GM23248 (cell line): ENCODE measurements around the gene VAV2. TPM values are rescaled to one million over a fixed set of nuclear protein-coding genes. Genes with fewer than 3 reads are reported as not detected.

Experiments
- DNase-seq: peaks from one replicate; pipeline ENCODE4 v3.0.0-alpha.2; 2015
- H2AFZ ChIP-seq: fragments of 200-600 bp; sonication (generic); 2 replicates; pipeline ENCODE4 v1.6.1; 2016; ENCODE audit warnings: antibody characterized with exemption
- H3F3A ChIP-seq: fragments of 200-600 bp; sonication (generic); 2 replicates; pipeline ENCODE4 v1.6.1; 2016; ENCODE audit warnings: mild to moderate bottlenecking, antibody characterized with exemption, mixed run types; ENCODE audit not compliant: insufficient read depth
- H3K27ac ChIP-seq: fragments of 200-600 bp; sonication (generic); 2 replicates; pipeline ENCODE4 v1.5.1; 2016; ENCODE audit warnings: mild to moderate bottlenecking
- H3K27me3 ChIP-seq: fragments of 200-600 bp; sonication (generic); replicated peaks from 2 replicates; pipeline ENCODE4 v1.6.1; 2016; ENCODE audit warnings: mild to moderate bottlenecking; ENCODE audit not compliant: insufficient read depth
- H3K36me3 ChIP-seq: fragments of 200-600 bp; sonication (generic); 2 replicates; pipeline ENCODE4 v1.6.1; 2016; ENCODE audit warnings: low read depth, mild to moderate bottlenecking
- H3K4me1 ChIP-seq: fragments of 200-600 bp; sonication (generic); 2 replicates; pipeline ENCODE4 v1.6.1; 2016; ENCODE audit warnings: mild to moderate bottlenecking; ENCODE audit not compliant: insufficient read depth
- H3K4me2 ChIP-seq: fragments of 200-600 bp; sonication (generic); one replicate; pipeline ENCODE4 v1.6.1; 2016; ENCODE audit warnings: mild to moderate bottlenecking; ENCODE audit not compliant: unreplicated experiment
- H3K4me3 ChIP-seq: fragments of 200-600 bp; sonication (generic); 2 replicates; pipeline ENCODE4 v1.5.1; 2016; ENCODE audit warnings: mild to moderate bottlenecking
- H3K79me2 ChIP-seq: fragments of 200-600 bp; sonication (generic); 2 replicates; pipeline ENCODE4 v1.6.1; 2016; ENCODE audit warnings: mild to moderate bottlenecking; ENCODE audit not compliant: insufficient read depth
- H3K9ac ChIP-seq: fragments of 200-600 bp; sonication (generic); 2 replicates; pipeline ENCODE4 v1.6.1; 2016; ENCODE audit warnings: mild to moderate bottlenecking
- H3K9me2 ChIP-seq: fragments of 200-600 bp; sonication (generic); 2 replicates; pipeline ENCODE4 v1.6.1; 2016; ENCODE audit warnings: mixed run types, mild to moderate bottlenecking, moderate library complexity; ENCODE audit not compliant: insufficient read depth
- H3K9me3 ChIP-seq: fragments of 200-600 bp; sonication (generic); one replicate; pipeline ENCODE4 v1.6.1; 2017; ENCODE audit warnings: low read depth
- H4K20me1 ChIP-seq: fragments of 200-600 bp; sonication (generic); 2 replicates; pipeline ENCODE4 v1.6.0; 2016; ENCODE audit not compliant: insufficient read depth
- EZH2 ChIP-seq: fragments of 200-600 bp; sonication (generic); IDR thresholded peaks from 2 replicates; pipeline ENCODE4 v1.6.1; 2018; ENCODE audit warnings: antibody characterized with exemption, mild to moderate bottlenecking; ENCODE audit not compliant: insufficient read depth, poor library complexity, severe bottlenecking
- EZH2phosphoT487 ChIP-seq: fragments of 200-600 bp; sonication (generic); IDR thresholded peaks from 2 replicates; pipeline ENCODE4 v1.6.1; 2018; ENCODE audit warnings: antibody characterized with exemption, moderate library complexity, mild to moderate bottlenecking, low read depth; ENCODE audit not compliant: insufficient read depth
- WGBS, 2 experiments: methylation state at CpG; one replicate each; pipeline ENCODE4 v1.1.6; 2015 to 2017; ENCODE audit warnings: low lambda C conversion rate in 2 of 2, low coverage in 1 of 2; ENCODE audit errors: missing lambda C conversion rate in 2 of 2; 5-methylcytosine and 5-hydroxymethylcytosine counted together
- in situ Hi-C: fragments of 300-500 bp; cut with MboI; formaldehyde crosslinking; loops from 2 replicates; pipeline ENCODE4 v1.15.0; 2020
- polyA plus RNA-seq: library from polyadenylated mRNA; unstranded; fragments of >200 nt; fragmentation: Nextera tagmentation; extraction: Ambion mirVana; gene quantifications from 2 replicates; pipeline ENCODE4 v1.2.1, GENCODE V29; 2016
- total RNA-seq: library from RNA; depleted of rRNA; stranded (reverse); fragments of >200 nt; shearing (Covaris generic); gene quantifications from 2 replicates; pipeline ENCODE4 v1.2.3, GENCODE V29; 2014

Gene VAV2
- total and polyA plus RNA-seq, 2 experiments from 2014 or later = 6.7 to 9.0 TPM

DNA sequence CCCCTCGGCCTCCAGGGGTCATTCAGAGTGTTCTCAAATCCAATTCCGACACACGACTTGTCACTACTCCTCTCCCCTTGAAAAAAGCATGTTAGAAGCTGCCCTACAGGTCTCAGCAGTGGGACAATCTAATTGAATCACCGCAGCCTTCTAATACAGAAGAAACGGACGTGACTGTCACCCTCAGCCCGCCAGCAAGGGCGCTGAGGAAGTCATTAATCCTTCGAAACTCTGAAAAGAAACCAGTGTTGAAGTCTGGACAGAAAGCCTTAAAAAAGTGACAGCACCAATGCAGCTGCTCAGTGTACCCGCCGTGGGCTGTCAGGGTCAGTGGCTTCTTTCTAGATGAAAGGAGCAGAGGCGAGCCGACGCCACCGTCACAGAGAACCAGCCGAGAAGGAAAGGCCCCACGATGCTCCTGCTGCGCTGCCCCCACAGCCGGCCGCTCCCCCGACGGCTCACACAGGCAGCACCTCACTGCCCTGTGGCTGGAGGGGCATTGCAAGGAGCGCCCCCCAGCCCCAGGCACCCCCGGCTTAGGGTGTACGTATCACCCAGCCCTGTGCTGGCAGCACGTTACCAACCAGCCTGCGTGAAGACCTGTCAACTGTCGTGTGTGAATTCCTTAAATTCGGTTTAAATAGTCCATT is 38.8 kb upstream of the VAV2 start:
- Histone ChIP-seq H3K4me2 (no peak overlapping the region), H4K20me1 (no peaks in the 10 kb centered on the region), H3K27ac (no peak overlapping the region), H3K27me3 (no peaks in the 10 kb centered on the region), H2AFZ (no peak overlapping the region), H3F3A (no peaks in the 10 kb centered on the region), H3K9me3 (no peaks in the 10 kb centered on the region), H3K9me2 (no peaks in the 10 kb centered on the region), H3K4me3 (no peak overlapping the region), H3K36me3 (peaks cover 8% of the 10 kb centered on the region; the same call in 1 of the 2 replicates), H3K9ac (no peak overlapping the region), H3K79me2 (peaks cover 9% of the 10 kb centered on the region; the same call in 1 of the 2 replicates), H3K4me1 (no peaks in the 10 kb centered on the region)
- TF ChIP-seq EZH2 = no peak
- in situ Hi-C loops = no loop called here
- no peak for DNase-seq
- 87 to 88% methylated on average over 24 to 29 of the region's 29 CpGs for whole genome bisulfite sequencing, 2 experiments

DNA sequence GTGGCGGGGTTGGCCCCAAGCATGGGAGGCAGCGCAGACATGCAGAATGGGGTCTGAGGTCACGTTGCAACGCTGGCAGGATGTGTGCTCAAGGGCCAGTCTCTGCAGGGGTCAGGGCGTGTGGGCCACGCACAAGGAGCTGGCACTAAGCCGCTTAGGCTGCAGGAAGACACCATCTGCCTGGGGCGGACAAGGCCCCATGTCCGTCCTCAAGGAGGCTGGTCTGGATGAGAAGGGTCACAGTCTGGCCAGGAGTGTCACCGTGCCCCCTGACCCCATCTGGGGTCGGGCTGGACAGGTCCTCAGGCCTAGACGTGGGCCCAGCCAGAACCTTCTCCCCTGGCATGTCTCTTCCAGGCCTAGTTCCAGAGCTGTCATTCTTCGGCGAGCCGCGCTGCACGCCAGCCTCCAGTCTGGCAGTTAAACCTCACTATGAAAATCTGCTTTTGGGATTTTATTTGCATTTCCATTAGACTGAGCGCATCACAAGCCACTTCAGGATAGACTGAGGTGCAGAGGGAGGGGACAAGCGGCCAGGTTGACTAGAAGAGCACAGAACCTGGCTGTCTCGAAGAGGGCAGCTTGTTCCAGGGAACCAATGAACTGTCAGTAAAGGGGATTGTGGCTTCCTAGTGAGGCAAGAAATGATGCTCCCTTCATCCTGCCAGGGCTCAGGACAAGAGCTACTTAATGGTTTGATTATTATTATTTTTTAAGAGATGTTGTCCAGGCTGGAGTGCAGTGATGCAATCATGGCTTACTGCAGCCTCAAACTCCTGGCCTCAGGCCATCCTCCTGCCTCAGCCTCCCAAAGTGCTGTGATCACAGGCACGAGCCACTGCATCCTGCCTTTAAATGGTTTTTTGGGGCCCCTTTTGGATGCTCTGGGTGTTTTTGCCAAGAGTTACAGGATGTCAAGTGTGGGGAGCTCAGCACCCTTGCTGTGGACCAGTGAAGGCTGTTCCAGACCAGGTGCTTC is 37.4 kb upstream of the VAV2 start:
- TF ChIP-seq EZH2 (no peak), EZH2phosphoT487 (no peak)
- Histone ChIP-seq H3K4me3 (no peak overlapping the region), H3K27me3 (no peaks in the 10 kb centered on the region), H3K9me2 (no peaks in the 10 kb centered on the region), H4K20me1 (no peaks in the 10 kb centered on the region), H3K4me2 (no peak overlapping the region), H3K79me2 (peaks cover 9% of the 10 kb centered on the region; the same call in 1 of the 2 replicates), H3K9me3 (no peaks in the 10 kb centered on the region), H3K4me1 (no peaks in the 10 kb centered on the region), H3K9ac (no peak overlapping the region), H2AFZ (no peak overlapping the region), H3K36me3 (peaks cover 8% of the 10 kb centered on the region; the same call in 1 of the 2 replicates), H3F3A (no peaks in the 10 kb centered on the region), H3K27ac (no peak overlapping the region)
- in situ Hi-C loops = no loop called here
- WGBS, 2 experiments = 90% methylated on average over 21 of the region's 21 CpGs
- DNase-seq = no peak

DNA sequence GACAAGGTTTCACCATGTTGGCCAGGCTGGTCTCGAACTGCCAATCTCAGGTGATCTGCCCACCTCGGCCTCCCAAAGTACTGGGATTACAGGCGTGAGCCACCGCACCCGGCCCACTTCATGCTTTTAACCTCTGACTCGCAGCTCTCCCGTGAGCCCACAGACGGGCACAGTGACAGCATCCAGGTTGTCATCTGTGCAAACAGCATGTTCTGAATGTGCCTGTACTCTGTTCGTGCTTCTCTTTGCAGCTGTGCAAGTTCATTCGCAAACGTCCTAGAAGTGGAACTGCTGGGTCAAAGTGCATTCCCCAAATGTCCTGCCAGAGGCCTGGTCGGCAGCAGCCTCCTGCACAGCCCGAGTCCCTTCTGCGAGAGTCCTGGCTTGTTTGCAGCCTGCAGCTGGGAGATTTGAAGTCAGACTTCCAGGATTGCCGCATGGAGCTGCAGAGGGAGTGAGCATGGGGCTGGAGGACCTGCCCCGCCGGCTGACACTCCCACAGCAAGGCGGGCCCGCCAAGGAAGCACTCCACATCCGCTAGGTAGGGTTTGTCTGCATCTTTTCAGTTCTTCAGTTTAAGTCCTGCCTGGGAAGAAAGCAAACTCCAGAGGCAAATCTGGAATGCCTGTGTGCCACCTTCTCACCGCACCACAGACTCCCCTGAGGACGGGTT is 36.6 kb upstream of the VAV2 start:
- Histone ChIP-seq H3K36me3 (peaks cover 8% of the 10 kb centered on the region; the same call in 1 of the 2 replicates), H3K9me2 (no peaks in the 10 kb centered on the region), H3K4me1 (no peaks in the 10 kb centered on the region), H3K9me3 (no peaks in the 10 kb centered on the region), H3K4me3 (no peak overlapping the region), H3F3A (no peaks in the 10 kb centered on the region), H4K20me1 (no peaks in the 10 kb centered on the region), H3K79me2 (peaks cover 9% of the 10 kb centered on the region; the same call in 1 of the 2 replicates), H3K27me3 (no peaks in the 10 kb centered on the region), H3K9ac (no peak overlapping the region), H3K4me2 (no peak overlapping the region), H3K27ac (no peak overlapping the region), H2AFZ (no peak overlapping the region)
- no peak for DNase-seq
- TF ChIP-seq EZH2phosphoT487 (no peak), EZH2 (no peak)
- in situ Hi-C loops = no loop called here
- 86 to 89% methylated on average over 22 of the region's 22 CpGs for WGBS, 2 experiments

DNA sequence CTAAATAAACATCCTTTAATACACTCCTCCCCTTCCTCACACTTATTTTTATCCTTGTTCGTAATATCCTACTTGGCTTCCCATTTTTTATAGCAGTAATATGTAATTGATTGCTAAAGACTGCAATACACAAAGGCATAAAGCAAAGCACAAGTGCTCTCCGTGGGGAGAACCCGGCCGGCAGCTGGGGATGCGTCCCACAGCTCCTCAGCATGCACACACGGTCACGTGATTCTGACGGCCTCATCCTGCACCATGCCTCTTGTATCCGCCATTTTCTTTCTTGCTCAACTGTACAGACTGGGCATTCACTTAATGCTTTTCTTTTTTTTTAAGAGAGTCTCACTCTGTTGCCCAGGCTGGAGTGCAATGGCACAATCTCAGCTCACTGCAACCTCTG is 36.0 kb upstream of the VAV2 start:
- Histone ChIP-seq H3K9me3 (no peaks in the 10 kb centered on the region), H3K4me1 (no peaks in the 10 kb centered on the region), H3K4me3 (no peak overlapping the region), H3K9me2 (no peaks in the 10 kb centered on the region), H3K9ac (no peak overlapping the region), H3K79me2 (peaks cover 9% of the 10 kb centered on the region; the same call in 1 of the 2 replicates), H3K27me3 (no peaks in the 10 kb centered on the region), H3K27ac (no peak overlapping the region), H3K4me2 (no peak overlapping the region), H2AFZ (no peak overlapping the region), H3F3A (no peaks in the 10 kb centered on the region), H3K36me3 (peaks cover 7% of the 10 kb centered on the region; the same call in 1 of the 2 replicates), H4K20me1 (no peaks in the 10 kb centered on the region)
- no peak for DNase-seq
- in situ Hi-C loops = no loop called here
- TF ChIP-seq EZH2phosphoT487 = no peak
- no peak for TF ChIP-seq EZH2
- 92 to 96% methylated on average over 9 of the region's 9 CpGs for WGBS, 2 experiments
